ENCODE results near the gene BAZ2B.
"Not testable (repeated sequence)": the region's sequence is repeated elsewhere in the genome, so short reads cannot be mapped to it uniquely, and the experiment has no call there.

Gene BAZ2B

DNA sequence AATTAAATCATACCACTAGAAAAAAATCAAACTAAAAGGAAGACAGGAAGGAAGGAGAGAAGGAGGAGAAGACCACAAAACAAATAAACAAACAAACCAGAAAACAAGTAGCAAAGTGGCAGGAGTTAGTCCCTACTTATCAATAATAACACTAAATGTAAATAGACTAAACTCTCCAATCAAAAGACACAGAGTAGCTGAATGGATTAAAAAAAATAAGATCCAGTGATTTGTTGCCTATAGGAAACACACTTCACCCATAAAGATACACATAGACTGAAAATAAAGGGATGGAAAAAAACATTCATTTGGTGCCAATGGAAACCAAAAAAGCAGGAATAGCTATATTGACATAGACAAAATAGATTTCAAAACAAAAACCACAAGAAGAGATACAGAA lies 23.4 kb upstream of the BAZ2B start:
- no peaks in the 10 kb centered on the region for H3K27me3 ChIP-seq (ENCODE audit: insufficient read depth, low read length)
- no peak overlapping the region for H3K4me3 ChIP-seq (ENCODE audit: low read depth, low read length)
- H3K36me3 ChIP-seq (ENCODE audit: insufficient read depth, low read length), result 0 out of 2 replicates have a peak, but pooled peaks cover 2% of the 10 kb centered on the region
- no peak overlapping the region for H2AFZ ChIP-seq (ENCODE audit: low read length, unreplicated experiment)
- no peak overlapping the region for H3K27ac ChIP-seq (ENCODE audit: low read depth, low read length)
- H3K79me2 ChIP-seq (ENCODE audit: control insufficient read depth, insufficient read depth, low read length, unreplicated experiment), result no peaks in the 10 kb centered on the region
- peaks cover 20% of the 10 kb centered on the region for H3K4me1 ChIP-seq (ENCODE audit: control insufficient read depth, insufficient read depth, low read length, unreplicated experiment)

DNA sequence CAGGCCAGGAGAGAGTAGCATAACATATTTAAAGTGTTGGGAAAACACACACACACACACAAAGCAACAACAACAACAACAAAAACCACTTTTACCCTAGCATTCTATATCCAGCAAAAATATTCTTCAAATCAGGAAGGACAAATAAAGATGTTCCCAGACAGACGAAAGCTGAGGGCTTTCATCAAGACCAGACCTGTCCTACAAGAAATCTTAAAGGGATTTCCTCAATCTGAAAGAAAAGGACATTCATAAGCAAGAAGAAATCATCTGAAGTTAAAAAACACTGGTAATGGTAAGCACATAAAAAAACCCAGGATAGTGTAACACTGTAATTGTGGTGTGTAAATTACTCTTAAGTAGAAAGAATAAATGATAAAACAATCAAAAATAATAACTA lies 22.7 kb upstream of the BAZ2B start:
- no peak overlapping the region for H3K4me3 ChIP-seq (ENCODE audit: low read depth, low read length)
- H3K79me2 ChIP-seq (ENCODE audit: control insufficient read depth, insufficient read depth, low read length, unreplicated experiment), result no peaks in the 10 kb centered on the region
- H3K27ac ChIP-seq (ENCODE audit: low read depth, low read length), result no peak overlapping the region
- peaks cover 20% of the 10 kb centered on the region for H3K4me1 ChIP-seq (ENCODE audit: control insufficient read depth, insufficient read depth, low read length, unreplicated experiment)
- 0 out of 2 replicates have a peak, but pooled peaks cover 2% of the 10 kb centered on the region for H3K36me3 ChIP-seq (ENCODE audit: insufficient read depth, low read length)
- H3K27me3 ChIP-seq (ENCODE audit: insufficient read depth, low read length), result no peaks in the 10 kb centered on the region
- no peak overlapping the region for H2AFZ ChIP-seq (ENCODE audit: low read length, unreplicated experiment)

DNA sequence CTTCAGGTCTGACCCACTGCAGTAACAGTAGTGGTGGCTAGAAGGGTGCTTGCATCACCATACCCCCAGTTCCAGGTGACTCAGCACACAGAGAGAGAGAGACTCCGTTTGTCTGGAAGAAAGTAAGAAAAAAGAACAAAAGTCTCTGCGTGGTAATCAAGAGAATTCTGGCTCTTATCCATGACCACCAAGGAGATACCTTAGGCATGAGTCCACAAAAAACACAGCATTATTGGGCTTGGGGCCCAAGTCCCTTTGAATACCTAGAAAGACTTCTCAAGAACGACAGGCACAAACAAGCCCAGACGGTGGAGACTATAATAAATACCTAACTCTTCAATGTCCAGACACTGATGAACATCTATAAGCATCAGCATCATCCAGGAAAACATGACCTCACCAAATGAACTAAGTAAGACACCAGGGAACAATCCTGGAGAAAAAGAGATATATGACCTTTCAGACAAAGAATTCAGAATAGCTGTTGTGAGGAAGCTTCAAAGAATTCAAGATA lies 21.7 kb upstream of the BAZ2B start:
- H3K27ac ChIP-seq (ENCODE audit: low read depth, low read length), result peak overlapping the region; percentile 46
- H3K4me3 ChIP-seq (ENCODE audit: low read depth, low read length), result no peak overlapping the region
- H3K36me3 ChIP-seq (ENCODE audit: insufficient read depth, low read length), result 0 out of 2 replicates have a peak, but pooled peaks cover 2% of the 10 kb centered on the region
- no peaks in the 10 kb centered on the region for H3K27me3 ChIP-seq (ENCODE audit: insufficient read depth, low read length)
- H3K79me2 ChIP-seq (ENCODE audit: control insufficient read depth, insufficient read depth, low read length, unreplicated experiment), result no peaks in the 10 kb centered on the region
- peaks cover 20% of the 10 kb centered on the region for H3K4me1 ChIP-seq (ENCODE audit: control insufficient read depth, insufficient read depth, low read length, unreplicated experiment)
- peak overlapping the region; percentile 17 for H2AFZ ChIP-seq (ENCODE audit: low read length, unreplicated experiment)

DNA sequence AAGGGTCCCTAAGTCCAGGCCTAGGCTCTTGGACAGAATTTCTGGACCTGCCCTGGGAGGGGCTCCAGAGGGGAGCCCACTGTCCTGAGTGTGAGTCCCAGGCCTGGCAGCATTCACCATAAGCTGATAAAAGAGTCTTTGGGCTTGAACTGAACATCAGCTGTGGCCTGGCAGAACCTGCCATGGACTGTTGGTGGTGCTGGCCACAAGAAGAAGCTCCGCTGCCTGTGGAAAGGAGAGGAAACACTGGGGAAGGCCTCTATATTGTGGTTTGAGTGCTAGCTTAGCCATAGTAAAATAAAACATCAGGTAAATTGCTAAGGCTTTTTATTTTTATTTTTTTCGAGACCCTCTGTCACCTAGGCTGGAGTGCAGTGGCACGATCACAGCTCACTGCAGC lies 20.9 kb upstream of the BAZ2B start:
- Histone ChIP-seq H3K4me1 (ENCODE audit: control insufficient read depth, insufficient read depth, low read length, unreplicated experiment) (peaks cover 20% of the 10 kb centered on the region), H3K36me3 (ENCODE audit: insufficient read depth, low read length) (0 out of 2 replicates have a peak, but pooled peaks cover 2% of the 10 kb centered on the region), H2AFZ (ENCODE audit: low read length, unreplicated experiment) (no peak overlapping the region), H3K27ac (ENCODE audit: low read depth, low read length) (no peak overlapping the region), H3K4me3 (ENCODE audit: low read depth, low read length) (no peak overlapping the region), H3K79me2 (ENCODE audit: control insufficient read depth, insufficient read depth, low read length, unreplicated experiment) (no peaks in the 10 kb centered on the region), H3K27me3 (ENCODE audit: insufficient read depth, low read length) (no peaks in the 10 kb centered on the region)

DNA sequence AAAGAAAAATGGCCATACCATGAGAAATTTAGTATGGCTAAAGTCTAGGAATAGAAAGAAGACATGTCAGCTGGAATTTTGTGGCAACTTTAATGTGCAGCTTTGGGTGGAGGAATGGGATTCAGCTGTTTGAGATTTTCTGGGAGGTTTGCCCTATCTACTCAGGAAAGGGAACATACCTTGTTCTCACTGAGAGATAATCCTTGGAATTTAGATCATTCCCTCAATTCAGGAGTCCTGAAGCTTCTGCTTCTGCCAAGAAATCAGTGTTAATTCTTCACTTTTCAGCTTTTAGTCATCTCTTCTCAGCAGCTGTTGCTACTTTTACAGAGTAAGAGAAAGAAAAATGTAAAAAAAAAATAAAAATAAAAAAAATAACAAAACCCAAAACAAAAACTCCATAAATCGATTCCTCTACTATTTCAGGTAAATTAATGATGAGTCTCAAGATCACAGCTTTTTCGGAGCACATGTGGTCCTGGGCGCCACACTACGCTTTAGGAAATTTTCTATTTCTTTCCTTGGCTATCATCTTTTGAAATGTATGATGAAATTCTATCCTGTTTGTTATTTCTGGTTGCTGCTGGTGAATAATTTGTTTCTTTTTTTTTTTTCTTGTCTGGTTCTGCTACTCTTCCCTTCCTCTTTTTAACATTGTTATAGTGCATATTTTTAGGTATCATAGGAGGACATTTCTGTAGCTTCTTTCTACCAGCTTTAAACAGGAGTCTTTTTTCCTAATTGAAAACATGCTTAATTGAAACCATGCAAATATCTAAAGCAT lies 18.9 kb upstream of the BAZ2B start:
- Histone ChIP-seq H3K79me2 (ENCODE audit: control insufficient read depth, insufficient read depth, low read length, unreplicated experiment) (no peaks in the 10 kb centered on the region), H3K27ac (ENCODE audit: low read depth, low read length) (no peak overlapping the region), H3K36me3 (ENCODE audit: insufficient read depth, low read length) (0 out of 2 replicates have a peak, but pooled peaks cover 2% of the 10 kb centered on the region), H3K4me3 (ENCODE audit: low read depth, low read length) (no peak overlapping the region), H3K27me3 (ENCODE audit: insufficient read depth, low read length) (no peaks in the 10 kb centered on the region), H2AFZ (ENCODE audit: low read length, unreplicated experiment) (no peak overlapping the region), H3K4me1 (ENCODE audit: control insufficient read depth, insufficient read depth, low read length, unreplicated experiment) (peaks cover 20% of the 10 kb centered on the region)

DNA sequence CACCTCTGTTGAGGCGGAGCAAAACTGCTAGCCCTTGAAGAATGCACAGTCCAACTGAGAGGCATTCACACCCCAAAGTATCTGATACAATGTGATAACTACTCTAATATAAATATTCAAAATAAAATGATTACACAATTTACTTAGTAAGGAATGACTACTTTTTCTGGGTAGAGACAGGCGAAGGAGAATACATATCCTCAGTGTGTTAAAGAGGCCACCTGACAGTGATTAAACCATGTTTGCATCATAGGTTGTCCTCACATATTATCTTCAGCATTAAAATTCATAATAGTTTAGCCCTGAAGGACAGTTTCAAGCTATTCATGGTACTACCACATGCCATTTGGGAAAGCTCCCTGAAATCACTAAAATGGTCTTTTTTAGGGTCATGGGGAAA lies 16.9 kb upstream of the BAZ2B start:
- H3K4me3 ChIP-seq (ENCODE audit: low read depth, low read length), result no peak overlapping the region
- no peaks in the 10 kb centered on the region for H3K79me2 ChIP-seq (ENCODE audit: control insufficient read depth, insufficient read depth, low read length, unreplicated experiment)
- no peaks in the 10 kb centered on the region for H3K36me3 ChIP-seq (ENCODE audit: insufficient read depth, low read length)
- H2AFZ ChIP-seq (ENCODE audit: low read length, unreplicated experiment), result no peak overlapping the region
- no peak overlapping the region for H3K27ac ChIP-seq (ENCODE audit: low read depth, low read length)
- H3K27me3 ChIP-seq (ENCODE audit: insufficient read depth, low read length), result no peaks in the 10 kb centered on the region
- H3K4me1 ChIP-seq (ENCODE audit: control insufficient read depth, insufficient read depth, low read length, unreplicated experiment), result peaks cover 18% of the 10 kb centered on the region

DNA sequence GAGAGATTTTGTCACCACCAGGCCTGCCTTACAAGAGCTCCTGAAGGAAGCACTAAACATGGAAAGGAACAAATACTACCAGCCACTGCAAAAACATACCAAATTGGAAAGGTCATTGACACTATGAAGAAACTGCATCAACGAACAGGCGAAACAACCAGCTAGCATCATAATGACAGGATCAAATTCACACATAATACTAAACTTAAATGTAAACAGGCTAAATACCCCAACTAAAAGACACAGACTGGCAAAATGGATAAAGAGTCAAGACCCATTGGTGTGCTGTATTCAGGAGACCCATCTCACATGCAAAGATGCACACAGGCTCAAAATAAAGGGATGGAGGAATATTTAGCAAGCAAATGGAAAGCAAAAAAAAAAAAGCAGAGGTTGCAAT lies 9.3 kb upstream of the BAZ2B start:
- not testable (repeated sequence) for H3K4me3 ChIP-seq (ENCODE audit: low read depth, low read length); H3K4me1 ChIP-seq (ENCODE audit: control insufficient read depth, insufficient read depth, low read length, unreplicated experiment); H3K27me3 ChIP-seq (ENCODE audit: insufficient read depth, low read length); H3K79me2 ChIP-seq (ENCODE audit: control insufficient read depth, insufficient read depth, low read length, unreplicated experiment); H3K27ac ChIP-seq (ENCODE audit: low read depth, low read length); H2AFZ ChIP-seq (ENCODE audit: low read length, unreplicated experiment); H3K36me3 ChIP-seq (ENCODE audit: insufficient read depth, low read length)

DNA sequence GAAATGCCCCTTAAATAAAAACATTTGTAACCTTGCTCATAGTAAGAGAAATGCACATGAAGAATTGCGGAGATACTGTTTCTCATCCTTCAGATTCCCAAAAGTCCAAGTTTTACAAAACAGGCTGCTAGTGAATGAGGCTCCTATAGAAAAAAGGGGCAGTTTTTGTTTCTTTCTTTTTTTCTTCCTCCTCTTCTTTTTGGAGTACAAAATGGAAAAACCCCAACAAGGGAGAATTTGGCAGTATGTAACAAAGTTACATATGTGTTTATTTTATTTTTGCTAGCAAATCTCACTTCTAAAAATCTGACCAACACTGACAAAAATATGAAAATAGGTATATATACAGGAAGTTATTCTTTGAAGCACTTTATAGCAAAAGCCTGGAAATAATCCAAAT lies 7.1 kb upstream of the BAZ2B start:
- no peak overlapping the region for H2AFZ ChIP-seq (ENCODE audit: low read length, unreplicated experiment)
- no peaks in the 10 kb centered on the region for H3K79me2 ChIP-seq (ENCODE audit: control insufficient read depth, insufficient read depth, low read length, unreplicated experiment)
- no peaks in the 10 kb centered on the region for H3K4me1 ChIP-seq (ENCODE audit: control insufficient read depth, insufficient read depth, low read length, unreplicated experiment)
- H3K36me3 ChIP-seq (ENCODE audit: insufficient read depth, low read length), result no peaks in the 10 kb centered on the region
- no peaks in the 10 kb centered on the region for H3K27me3 ChIP-seq (ENCODE audit: insufficient read depth, low read length)
- H3K27ac ChIP-seq (ENCODE audit: low read depth, low read length), result no peak overlapping the region
- H3K4me3 ChIP-seq (ENCODE audit: low read depth, low read length), result no peak overlapping the region

DNA sequence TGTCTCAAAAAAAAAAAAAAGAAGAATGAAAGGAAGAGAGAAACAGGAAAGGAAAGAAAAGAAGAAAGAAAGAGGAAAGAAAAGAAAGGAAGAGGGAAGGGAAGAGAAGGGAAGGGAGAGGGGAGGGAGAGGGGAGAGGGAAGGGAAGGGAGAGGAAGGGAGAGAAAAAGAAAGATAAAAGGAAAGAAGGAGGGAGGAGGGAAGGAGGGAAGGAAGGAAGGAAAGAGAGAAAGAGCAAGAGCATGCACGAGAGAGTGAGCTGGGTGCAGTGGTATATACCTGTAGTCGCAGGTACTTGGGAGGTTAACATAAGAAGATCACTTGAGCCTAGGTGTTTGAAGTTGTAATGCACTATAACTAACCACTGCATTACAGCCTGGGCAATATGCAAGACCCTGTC lies 6.6 kb upstream of the BAZ2B start:
- no peaks in the 10 kb centered on the region for H3K4me1 ChIP-seq (ENCODE audit: control insufficient read depth, insufficient read depth, low read length, unreplicated experiment)
- no peak overlapping the region for H2AFZ ChIP-seq (ENCODE audit: low read length, unreplicated experiment)
- no peaks in the 10 kb centered on the region for H3K36me3 ChIP-seq (ENCODE audit: insufficient read depth, low read length)
- no peak overlapping the region for H3K27ac ChIP-seq (ENCODE audit: low read depth, low read length)
- no peaks in the 10 kb centered on the region for H3K27me3 ChIP-seq (ENCODE audit: insufficient read depth, low read length)
- H3K4me3 ChIP-seq (ENCODE audit: low read depth, low read length), result no peak overlapping the region
- no peaks in the 10 kb centered on the region for H3K79me2 ChIP-seq (ENCODE audit: control insufficient read depth, insufficient read depth, low read length, unreplicated experiment)

DNA sequence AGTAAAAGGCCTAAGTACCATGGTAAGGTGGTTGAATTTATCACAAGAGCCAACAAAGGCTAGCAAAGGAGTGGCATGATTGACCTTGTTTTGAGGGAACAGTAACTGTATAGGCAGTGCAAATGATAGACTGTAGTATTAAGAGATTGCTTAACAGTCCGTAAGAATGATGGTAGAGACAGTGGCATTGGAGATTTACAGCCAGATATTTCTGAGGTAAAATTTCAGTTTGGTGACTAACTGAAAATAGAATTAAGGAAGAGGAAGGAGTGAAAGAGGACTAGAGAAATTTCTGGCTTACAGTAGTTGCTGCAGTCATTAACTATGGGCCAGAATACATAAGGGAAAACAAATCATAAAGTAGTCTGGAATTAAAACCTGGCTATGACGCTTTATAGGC lies 4.4 kb upstream of the BAZ2B start:
- no peaks in the 10 kb centered on the region for H3K36me3 ChIP-seq (ENCODE audit: insufficient read depth, low read length)
- no peak overlapping the region for H2AFZ ChIP-seq (ENCODE audit: low read length, unreplicated experiment)
- H3K4me1 ChIP-seq (ENCODE audit: control insufficient read depth, insufficient read depth, low read length, unreplicated experiment), result peaks cover 9% of the 10 kb centered on the region
- H3K27ac ChIP-seq (ENCODE audit: low read depth, low read length), result no peak overlapping the region
- H3K4me3 ChIP-seq (ENCODE audit: low read depth, low read length), result no peak overlapping the region
- no peaks in the 10 kb centered on the region for H3K79me2 ChIP-seq (ENCODE audit: control insufficient read depth, insufficient read depth, low read length, unreplicated experiment)
- H3K27me3 ChIP-seq (ENCODE audit: insufficient read depth, low read length), result no peaks in the 10 kb centered on the region

DNA sequence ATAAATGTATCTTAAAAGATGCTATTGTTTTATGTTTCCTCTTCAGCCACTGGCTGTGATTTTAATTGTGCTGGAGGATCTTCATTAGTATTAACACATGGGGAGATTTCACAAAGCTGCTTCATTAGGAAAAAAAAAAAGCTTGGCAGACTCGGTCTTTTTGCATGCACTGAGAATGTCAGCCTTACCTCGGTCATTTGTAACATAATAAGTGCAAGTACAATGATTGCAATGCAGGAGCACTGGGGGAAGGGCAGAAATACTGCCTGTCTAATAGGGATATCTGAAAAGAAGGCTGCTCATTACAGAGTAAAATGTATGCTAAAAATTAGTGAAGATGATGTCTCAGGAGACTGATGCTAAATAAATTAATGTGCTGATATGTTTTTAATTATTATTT lies 1.3 kb upstream of the BAZ2B start:
- Histone ChIP-seq H3K27me3 (ENCODE audit: insufficient read depth, low read length) (no peaks in the 10 kb centered on the region), H3K36me3 (ENCODE audit: insufficient read depth, low read length) (no peaks in the 10 kb centered on the region), H3K27ac (ENCODE audit: low read depth, low read length) (no peak overlapping the region), H3K4me3 (ENCODE audit: low read depth, low read length) (peak overlapping the region; percentile 94; the same call in 1 of the 2 replicates), H3K4me1 (ENCODE audit: control insufficient read depth, insufficient read depth, low read length, unreplicated experiment) (peaks cover 18% of the 10 kb centered on the region), H3K79me2 (ENCODE audit: control insufficient read depth, insufficient read depth, low read length, unreplicated experiment) (peaks cover 15% of the 10 kb centered on the region), H2AFZ (ENCODE audit: low read length, unreplicated experiment) (no peak overlapping the region)

Measured in ACC112 (cell line).